H54 (cell line): ENCODE data around the gene ARL6IP4.

Experiments used
- DNase-seq: peaks from one replicate; pipeline ENCODE4 v3.0.0; 2011; ENCODE audit warnings: low spot score, mixed read lengths; ENCODE audit not compliant: insufficient read length
- FAIRE-seq: peaks from 3 replicates; lab custom pipeline; 2011; peaks lifted over from hg19 to GRCh38; lab: Jason Lieb, UNC
- POLR2A ChIP-seq: IDR thresholded peaks from 2 replicates; pipeline ENCODE4 v1.6.1; 2011; ENCODE audit warnings: low read depth, mild to moderate bottlenecking, low read length

The ARL6IP4 gene

DNA sequence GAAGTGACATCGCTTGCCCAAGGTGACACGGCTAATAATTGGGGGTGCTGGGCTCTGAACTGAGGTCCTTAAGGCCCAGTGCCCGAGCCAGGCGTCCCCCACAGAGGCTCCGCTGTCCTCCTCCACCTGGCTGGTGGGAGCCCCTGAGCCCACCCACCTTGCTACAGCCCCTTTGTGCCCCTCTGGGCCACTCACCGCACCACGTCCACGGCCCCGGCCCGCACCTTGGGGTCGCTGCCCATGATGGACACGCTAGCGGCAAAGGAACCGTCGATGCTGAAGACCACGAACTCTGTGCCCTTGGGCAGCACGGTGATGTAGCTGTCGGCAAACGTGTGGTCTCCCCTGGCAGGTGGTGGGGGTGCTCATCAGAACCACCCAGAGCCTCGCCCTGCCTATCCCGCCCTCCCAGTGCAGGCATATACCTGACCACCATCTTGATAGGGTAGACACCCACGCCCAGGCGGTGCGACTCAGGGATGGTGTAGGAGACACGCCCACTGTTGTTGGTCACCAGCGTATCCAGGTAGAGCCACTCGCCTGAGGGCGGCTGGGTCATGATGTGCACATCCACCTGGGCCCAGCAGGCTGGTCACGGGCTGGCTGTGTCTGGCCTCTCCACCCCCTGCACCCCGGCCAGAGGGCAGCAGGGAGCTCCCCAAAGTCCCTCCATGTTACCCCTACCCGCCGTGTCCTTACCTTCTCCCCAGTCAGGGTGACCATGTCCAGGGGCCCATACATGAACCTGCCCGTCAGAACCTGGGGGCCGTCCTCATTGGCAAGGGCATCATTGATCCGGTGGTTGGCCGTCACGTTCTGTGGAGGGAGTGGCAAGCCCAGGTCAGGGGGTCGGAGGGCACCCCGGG, 6.8 kb downstream of the ARL6IP4 start:
- no peak for TF ChIP-seq POLR2A
- FAIRE-seq (no peak), DNase-seq (no peak)

DNA sequence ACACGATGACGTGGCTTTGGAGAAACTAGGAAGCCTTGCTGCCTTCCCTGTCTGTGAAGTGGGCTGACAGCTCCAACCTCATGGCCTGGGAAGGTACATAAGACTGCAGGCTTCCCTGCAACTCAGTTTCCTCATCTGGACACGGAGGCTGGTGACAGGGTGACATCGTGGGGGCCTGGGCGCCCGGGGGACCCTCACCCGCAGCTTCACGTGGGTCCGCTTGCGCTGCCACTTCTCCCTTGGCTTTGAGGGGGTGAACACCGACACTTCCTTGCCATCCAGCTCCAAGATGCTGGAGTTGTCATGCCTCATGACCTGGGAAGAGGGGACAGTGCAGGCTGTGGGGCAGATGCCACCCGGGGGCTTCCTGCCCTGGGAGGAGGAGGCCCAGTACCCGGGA, 7.6 kb downstream of the ARL6IP4 start:
- no peak for FAIRE-seq
- TF ChIP-seq POLR2A: no peak
- DNase-seq: no peak

DNA sequence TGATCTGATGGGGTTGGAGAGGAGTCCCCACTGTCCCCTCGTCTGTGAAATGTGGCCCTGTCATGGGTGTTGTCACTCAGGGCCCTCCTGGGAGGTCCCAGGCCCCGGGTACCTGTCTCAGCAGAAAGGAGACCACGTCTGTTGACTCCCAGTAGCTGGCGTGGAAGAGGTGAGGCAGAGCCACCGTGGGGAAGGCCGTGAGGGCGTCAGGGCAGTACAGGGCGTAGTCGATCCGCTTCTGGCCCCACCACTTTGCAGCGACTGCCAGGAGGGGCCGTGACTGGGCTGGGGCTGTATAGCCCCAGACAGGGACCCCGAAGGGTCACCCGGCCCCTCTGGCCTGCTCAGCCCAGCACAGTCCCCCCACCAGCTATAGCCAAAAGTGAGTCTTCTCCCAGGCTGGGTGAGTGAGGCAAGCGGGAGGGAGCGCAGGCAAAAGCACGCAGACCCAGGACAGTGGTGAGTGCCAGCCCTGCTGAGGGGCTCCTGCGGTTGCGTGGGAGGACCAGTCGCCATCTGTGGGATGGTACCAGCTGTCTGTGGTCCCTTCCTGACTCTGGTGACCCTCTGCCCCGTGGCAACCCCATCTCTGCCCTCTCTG, 8.2 kb downstream of the ARL6IP4 start:
- no peak for TF ChIP-seq POLR2A
- DNase-seq (no peak), FAIRE-seq (no peak)

DNA sequence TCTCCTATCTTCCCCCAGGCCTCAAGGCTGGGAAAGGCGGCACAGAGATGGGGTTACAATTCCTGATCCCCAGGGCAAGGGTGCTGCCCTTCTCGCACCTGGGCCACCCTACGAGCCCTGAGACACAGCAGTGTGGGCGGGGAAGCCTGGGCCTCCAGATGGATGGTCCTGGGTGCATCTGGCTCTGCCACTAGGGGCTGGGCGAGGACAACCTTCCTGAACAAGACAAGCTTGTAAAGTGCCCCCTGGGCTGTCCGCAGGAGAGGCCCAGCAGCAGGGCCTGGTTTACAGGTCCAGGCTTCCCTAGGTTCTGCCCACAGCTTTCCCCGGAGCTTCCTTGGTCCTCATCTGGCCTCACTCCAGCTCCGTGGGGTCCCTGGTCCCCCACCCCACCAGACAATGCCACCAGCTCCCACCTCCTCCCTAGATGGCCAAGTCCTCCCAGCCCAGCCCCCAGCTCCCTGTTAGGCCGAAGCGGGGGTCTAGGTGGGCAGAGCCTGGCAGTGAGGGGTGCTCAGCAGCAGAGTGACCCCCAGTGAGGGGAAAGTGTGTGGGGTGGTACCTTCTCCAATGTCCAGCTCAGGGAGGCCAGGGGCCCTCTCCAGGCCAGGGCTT, 8.9 kb downstream of the ARL6IP4 start:
- FAIRE-seq (no peak), DNase-seq (no peak)
- no peak for TF ChIP-seq POLR2A

DNA sequence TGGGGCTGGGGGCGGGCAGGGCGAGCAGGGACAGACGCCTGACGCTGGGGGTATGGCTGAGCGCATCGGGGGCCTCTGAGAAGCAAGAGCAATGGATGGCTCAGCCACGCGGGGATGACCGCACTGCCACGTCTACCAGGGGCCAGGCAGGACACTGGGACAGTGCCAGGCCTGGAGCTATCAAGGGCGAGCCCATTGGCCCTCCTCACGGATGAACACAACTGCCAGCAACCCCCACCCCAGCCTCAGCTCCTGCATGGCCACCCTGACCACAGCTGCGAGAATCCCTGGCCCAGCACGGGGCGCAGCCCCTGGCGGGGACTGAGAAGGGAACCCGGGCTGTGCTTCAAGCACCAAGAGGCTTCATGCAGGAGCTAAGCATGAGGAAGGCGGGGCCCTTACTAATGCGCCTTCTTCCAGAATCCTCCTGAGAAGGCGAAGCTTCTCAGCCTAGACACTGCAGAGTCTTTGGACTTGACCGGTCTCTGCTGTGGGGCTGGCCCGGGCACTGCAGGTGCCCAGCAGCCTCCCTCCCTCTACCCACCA, 9.5 kb downstream of the ARL6IP4 start:
- DNase-seq: no peak
- FAIRE-seq: no peak
- no peak for TF ChIP-seq POLR2A

DNA sequence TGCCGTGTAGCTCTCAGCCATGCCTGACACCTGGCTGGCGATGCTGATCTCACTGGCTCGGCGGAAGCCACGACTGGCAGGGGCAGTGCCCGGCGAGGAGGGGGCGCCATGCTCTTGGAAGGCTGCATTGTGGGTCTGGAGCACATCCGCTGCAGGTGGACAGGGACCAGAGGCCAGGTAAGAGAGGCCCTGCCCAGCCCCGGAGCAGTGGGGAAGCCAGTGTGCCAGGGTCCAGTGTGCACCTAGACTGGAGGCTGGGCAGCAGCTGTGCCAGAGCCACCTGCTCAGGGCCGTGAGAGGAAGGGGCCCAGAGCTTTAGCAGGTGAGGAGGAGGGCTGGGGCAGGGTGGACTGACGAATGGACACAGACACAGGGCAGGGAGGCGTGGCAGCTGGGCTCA, 10.1 kb downstream of the ARL6IP4 start:
- DNase-seq (no peak), FAIRE-seq (no peak)
- no peak for TF ChIP-seq POLR2A

DNA sequence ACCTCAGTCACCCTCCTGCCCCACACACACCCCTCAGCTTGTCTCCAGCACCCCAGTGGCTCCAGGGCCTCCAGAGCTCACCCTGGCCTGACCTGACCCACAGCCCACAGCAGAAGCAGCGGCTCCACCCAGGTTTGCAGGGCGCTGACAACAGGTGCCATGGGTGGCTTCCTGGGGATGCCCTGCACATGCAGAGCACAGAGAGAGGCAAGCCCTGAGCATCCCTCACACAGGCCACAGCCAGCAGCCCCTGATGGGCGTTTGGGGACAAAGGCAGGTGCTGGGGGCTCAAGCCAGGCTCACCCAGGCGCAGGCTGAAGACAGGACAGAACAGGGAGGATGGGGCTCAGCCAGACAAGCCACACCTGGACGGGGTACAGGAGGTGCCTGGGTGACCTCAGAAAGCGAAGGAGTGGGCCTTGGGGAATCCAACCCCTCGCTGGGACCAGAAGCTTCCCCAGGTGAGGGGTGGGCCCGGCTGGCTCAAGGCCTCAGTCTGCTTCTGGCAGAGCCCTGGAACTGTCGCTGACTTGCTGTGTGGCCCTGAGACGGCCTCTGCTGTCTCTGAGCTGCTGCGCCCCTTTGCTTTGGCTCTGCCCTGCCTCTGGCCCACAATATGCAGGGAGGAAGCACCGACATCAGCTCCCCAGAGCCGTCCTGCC, 10.6 kb downstream of the ARL6IP4 start:
- TF ChIP-seq POLR2A: no peak
- no peak for DNase-seq

DNA sequence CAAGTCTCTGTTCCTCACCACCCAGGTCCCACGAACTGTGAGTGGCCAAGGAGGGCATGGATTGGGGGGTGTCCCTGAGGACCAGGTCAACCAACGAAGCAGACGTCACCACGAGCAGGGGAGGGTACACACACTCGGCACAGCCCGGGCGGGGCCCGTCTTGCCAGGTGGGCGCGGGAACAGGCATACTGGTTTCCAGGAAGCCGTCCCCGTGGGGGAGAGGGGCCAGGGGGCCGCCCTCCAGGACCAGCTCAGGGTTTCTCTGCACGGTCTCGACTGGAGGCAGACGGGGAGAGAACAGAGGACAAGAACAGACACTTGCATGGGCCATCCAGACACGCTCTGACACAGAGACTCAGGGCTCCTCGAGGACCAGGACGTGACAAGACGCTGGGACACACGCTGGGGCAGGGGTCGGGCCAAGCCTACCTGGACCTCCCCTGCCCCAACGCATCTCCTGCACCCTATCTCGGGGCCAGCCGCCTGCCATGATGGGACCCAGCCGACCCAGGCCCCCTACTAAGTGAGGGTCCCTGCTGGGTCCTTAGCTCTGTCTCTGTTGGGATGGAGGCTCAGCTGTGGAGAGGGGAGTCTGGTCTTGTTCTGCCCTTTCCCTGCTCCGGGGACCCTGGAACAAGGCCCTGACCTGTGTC, 11.3 kb downstream of the ARL6IP4 start:
- FAIRE-seq (no peak), DNase-seq (no peak)
- no peak for TF ChIP-seq POLR2A

More for the DNA sequence above, 10.6 kb downstream of the ARL6IP4 start:
- FAIRE-seq: no peak

DNA sequence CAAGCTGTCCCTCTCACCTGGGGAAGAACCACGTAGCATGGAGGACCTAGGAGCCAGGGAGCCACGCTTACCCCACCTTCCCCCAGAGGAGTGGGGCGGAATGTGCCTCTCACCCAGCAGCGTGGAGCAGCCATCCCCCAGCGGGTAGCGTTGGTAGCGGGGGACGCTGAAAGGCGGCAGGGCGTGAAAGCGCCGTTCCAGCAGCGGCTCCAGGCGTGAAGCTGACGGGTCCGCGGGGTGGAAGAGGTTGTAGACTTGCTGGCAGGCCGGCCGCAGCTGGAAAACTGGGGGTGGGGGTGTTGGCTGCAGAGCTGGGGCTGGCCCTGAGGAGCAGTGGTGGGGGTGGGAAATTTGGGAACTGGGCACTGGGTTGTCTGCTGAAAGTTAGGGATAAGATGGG, 11.9 kb downstream of the ARL6IP4 start:
- no peak for DNase-seq
- no peak for TF ChIP-seq POLR2A
- FAIRE-seq: no peak

DNA sequence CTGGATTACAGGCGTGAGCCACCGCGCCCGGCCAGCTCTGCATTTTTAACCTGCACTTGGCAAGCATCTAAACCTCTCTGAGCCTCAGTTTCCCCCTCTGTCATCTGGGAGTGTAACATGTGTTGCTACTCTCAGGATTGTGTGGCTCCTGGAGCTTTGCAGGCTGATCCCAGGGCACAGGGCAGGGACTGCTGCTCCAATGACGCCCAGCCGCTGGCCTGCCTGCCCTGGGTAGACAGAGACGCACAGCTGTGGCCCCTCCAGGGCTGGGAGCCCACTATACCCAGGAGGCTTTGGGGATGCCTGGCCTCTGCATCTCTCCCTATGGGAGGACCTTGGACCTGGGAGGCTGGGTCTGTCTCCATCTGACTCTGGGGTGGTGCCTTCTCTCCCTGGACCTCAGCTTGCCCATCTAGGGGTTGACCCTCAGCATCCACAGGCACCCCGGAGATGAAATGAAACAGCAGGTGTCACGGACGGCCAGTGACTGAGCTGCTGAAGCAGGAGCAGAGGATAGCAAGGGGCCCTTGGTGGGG, 13.7 kb downstream of the ARL6IP4 start:
- DNase-seq (no peak), FAIRE-seq (no peak)
- no peak for TF ChIP-seq POLR2A

DNA sequence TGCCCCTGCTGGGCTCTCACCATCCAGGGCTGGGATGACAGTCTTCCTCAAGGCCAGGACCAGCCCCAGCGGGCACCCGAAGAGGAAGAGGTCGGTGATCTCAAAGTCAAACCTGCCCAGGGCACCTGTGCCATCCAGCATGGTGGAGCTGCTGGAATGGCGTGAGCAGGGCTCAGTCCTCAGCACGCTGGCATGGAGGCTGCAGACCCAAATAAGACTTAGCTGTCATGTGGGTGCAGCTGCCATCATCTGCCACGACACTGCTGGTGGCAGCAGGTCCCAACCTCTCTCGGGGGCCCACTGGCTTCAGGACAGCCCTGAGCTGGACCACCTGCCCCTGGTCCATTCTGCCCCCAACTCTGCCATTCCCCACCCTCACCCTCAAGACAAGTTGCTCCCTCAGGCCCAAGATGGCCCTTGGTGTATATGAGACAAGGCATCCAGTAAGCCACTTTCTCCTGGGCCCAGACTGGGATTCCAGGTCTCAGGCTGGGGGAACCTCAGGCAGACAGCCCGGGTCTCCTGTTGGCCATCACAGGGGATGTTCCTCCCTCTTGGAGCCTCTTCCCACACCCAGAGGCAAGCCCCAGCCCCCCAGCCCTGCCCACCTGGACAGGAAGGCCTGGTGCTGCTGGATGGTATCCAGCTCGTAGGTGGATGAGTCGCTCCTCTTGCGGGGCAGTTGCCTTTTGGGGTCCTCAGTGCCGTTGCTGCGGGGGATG, 14.5 kb downstream of the ARL6IP4 start:
- no peak for DNase-seq

DNA sequence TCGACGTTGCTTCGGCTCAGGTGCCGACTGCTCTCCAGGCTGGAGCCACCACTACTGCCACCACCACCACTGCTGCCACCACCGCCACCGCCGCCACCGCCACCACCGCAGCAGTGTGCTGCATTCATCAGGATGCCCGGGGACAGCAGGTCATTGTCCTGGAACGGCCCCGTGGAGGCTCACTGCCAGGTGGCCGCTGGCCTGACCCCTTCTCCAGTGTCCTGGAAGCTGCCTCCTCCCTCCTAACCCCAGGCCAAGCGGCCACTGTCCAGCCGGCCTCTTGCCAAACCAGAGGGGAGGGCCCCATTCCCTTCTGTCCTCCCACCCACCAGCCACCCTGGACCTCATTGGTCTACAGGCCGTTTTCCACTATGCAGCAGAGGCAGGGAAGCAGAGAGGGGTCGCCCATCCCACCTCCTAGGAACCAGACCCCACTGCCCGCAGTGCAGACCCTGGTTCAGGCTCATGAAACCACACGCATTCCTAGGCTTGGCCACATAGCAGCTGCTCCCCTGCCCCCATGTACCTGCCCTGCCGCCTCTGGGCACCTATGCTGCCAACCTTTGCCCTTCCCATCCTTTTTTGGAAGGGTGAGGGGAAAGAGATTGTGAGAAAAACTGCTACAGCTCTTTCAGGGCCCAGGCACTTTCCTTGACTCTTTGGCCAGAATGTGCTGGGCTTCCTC, 15.2 kb downstream of the ARL6IP4 start:
- DNase-seq: no peak
- FAIRE-seq: no peak
- TF ChIP-seq POLR2A: no peak

More for the DNA sequence above, 14.5 kb downstream of the ARL6IP4 start:
- no peak for TF ChIP-seq POLR2A
- FAIRE-seq: no peak

DNA sequence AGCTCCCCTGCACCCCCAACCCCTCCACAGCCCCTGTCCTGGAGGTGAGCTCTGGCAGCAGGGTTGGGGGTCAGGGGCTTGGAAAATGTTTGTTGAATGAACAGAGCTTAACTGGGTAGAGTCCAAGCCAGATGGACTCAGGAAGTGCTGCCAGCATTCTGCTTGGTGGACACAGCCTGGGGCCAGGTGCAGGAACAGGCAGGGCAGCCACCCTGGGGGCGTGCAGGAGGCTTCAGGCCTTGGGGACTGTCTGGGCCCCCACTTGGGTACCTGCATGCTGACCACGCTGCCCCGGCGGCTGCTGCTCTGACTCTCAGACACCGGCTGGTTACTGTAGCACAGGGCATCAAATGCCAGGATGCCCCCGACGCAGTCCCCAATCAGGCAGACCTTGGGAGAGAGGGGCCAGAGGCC, 15.7 kb downstream of the ARL6IP4 start:
- TF ChIP-seq POLR2A: no peak
- no peak for FAIRE-seq
- DNase-seq: no peak
